HepG2 (cell line): Measurements from ENCODE around the gene GFRA1.

Experiments used
- ATF7 ChIP-seq, 2 experiments: fragments of 450-650 bp in 1 of 2; sonication (generic) in 1 of 2; formaldehyde crosslinking in 1 of 2; IDR thresholded peaks; 2 replicates each; pipeline versions ENCODE4 v1.4.0 to v1.6.1; 2016 to 2020; ENCODE audit warnings: antibody characterized with exemption in 1 of 2, mild to moderate bottlenecking in 1 of 2, missing genetic modification reagents in 1 of 2
- PTBP1 ChIP-seq: fragments of 200-400 bp; formaldehyde crosslinking; IDR thresholded peaks from 2 replicates; pipeline ENCODE4 v1.6.1; 2018; ENCODE audit warnings: low read length, low read depth; ENCODE audit not compliant: poor library complexity, severe bottlenecking
- RARG ChIP-seq: sonication (generic); formaldehyde crosslinking; IDR thresholded peaks from 2 replicates; pipeline ENCODE4 v1.4.0; 2020; ENCODE audit warnings: low read depth, mild to moderate bottlenecking, missing genetic modification reagents
- SETDB1 ChIP-seq: sonication (generic); formaldehyde crosslinking; IDR thresholded peaks from 2 replicates; pipeline ENCODE4 v1.5.1; 2020; ENCODE audit warnings: missing genetic modification reagents, mild to moderate bottlenecking, borderline replicate concordance
- TF ChIP-seq, protein P1 (sequence below): sonication (generic); formaldehyde crosslinking; IDR thresholded peaks from 2 replicates; pipeline ENCODE4 v1.4.0; 2020; ENCODE audit warnings: missing genetic modification reagents
- TF ChIP-seq, protein P2 (sequence below): sonication (generic); formaldehyde crosslinking; IDR thresholded peaks from 2 replicates; pipeline ENCODE4 v1.8.1; 2022; ENCODE audit warnings: low read depth, mild to moderate bottlenecking, missing genetic modification reagents
- TF ChIP-seq, protein P3 (sequence below): sonication (generic); IDR thresholded peaks from 2 replicates; pipeline ENCODE4 v1.6.1; 2016; ENCODE audit warnings: low read depth, borderline replicate concordance

DNA sequence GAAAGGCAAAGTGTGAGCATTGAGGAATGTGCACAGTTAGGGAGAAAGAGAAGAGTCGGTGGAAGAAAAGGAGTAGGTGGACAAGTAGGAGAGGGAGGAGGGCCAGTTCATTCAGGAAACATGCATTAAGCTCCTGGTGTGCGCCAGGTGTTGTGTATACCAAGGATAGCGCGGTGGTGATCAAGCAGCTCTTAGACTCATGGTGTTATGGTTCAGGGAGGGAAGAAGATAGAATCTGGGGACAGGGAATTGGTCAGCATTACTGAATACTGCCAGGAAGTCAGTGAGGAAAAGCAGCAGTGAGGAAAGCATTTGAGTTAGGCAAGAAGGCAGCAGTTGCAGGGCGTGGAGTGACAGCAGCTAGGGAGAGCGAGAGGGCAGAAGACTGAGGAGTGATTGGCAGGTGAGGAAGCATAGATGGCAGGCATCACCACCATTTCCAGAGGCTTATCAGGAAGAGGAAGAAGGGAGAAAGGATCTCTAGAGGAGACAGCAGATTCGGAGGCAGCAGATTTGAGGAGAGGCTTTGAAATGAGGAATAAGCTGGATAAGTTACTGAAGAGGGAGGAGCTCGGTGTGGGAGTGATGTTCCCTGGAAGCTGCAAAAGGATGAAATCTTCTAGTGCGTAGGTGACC is 265.6 kb downstream of the GFRA1 start:
- TF ChIP-seq RARG (CRISPR knock-in tag) (no peak), SETDB1 (CRISPR knock-in tag) (no peak), PTBP1 (no peak), ATF7 (IDR thresholded peaks at IDR 0.05) (no peak), ATF7 (CRISPR knock-in tag; IDR thresholded peaks at IDR 0.05) (no peak)
- TF ChIP-seq, protein P1, sequence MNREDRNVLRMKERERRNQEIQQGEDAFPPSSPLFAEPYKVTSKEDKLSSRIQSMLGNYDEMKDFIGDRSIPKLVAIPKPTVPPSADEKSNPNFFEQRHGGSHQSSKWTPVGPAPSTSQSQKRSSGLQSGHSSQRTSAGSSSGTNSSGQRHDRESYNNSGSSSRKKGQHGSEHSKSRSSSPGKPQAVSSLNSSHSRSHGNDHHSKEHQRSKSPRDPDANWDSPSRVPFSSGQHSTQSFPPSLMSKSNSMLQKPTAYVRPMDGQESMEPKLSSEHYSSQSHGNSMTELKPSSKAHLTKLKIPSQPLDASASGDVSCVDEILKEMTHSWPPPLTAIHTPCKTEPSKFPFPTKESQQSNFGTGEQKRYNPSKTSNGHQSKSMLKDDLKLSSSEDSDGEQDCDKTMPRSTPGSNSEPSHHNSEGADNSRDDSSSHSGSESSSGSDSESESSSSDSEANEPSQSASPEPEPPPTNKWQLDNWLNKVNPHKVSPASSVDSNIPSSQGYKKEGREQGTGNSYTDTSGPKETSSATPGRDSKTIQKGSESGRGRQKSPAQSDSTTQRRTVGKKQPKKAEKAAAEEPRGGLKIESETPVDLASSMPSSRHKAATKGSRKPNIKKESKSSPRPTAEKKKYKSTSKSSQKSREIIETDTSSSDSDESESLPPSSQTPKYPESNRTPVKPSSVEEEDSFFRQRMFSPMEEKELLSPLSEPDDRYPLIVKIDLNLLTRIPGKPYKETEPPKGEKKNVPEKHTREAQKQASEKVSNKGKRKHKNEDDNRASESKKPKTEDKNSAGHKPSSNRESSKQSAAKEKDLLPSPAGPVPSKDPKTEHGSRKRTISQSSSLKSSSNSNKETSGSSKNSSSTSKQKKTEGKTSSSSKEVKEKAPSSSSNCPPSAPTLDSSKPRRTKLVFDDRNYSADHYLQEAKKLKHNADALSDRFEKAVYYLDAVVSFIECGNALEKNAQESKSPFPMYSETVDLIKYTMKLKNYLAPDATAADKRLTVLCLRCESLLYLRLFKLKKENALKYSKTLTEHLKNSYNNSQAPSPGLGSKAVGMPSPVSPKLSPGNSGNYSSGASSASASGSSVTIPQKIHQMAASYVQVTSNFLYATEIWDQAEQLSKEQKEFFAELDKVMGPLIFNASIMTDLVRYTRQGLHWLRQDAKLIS (CRISPR knock-in tag) = no peak
- TF ChIP-seq, protein P2, sequence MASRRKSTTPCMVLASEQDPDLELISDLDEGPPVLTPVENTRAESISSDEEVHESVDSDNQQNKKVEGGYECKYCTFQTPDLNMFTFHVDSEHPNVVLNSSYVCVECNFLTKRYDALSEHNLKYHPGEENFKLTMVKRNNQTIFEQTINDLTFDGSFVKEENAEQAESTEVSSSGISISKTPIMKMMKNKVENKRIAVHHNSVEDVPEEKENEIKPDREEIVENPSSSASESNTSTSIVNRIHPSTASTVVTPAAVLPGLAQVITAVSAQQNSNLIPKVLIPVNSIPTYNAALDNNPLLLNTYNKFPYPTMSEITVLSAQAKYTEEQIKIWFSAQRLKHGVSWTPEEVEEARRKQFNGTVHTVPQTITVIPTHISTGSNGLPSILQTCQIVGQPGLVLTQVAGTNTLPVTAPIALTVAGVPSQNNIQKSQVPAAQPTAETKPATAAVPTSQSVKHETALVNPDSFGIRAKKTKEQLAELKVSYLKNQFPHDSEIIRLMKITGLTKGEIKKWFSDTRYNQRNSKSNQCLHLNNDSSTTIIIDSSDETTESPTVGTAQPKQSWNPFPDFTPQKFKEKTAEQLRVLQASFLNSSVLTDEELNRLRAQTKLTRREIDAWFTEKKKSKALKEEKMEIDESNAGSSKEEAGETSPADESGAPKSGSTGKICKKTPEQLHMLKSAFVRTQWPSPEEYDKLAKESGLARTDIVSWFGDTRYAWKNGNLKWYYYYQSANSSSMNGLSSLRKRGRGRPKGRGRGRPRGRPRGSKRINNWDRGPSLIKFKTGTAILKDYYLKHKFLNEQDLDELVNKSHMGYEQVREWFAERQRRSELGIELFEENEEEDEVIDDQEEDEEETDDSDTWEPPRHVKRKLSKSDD (CRISPR knock-in tag) = no peak
- TF ChIP-seq, protein P3, sequence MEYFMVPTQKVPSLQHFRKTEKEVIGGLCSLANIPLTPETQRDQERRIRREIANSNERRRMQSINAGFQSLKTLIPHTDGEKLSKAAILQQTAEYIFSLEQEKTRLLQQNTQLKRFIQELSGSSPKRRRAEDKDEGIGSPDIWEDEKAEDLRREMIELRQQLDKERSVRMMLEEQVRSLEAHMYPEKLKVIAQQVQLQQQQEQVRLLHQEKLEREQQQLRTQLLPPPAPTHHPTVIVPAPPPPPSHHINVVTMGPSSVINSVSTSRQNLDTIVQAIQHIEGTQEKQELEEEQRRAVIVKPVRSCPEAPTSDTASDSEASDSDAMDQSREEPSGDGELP = no peak
